Kidney (tissue), 14 donors: ENCODE results near the gene CD320. TPM values are rescaled to one million over a fixed set of nuclear protein-coding genes. Genes with fewer than 3 reads are reported as not detected.

Source experiments
- DNase-seq, 5 donors: peaks; one replicate each; pipeline ENCODE4 v3.0.0-alpha.2; 2013 to 2020
- FAIRE-seq: peaks from 2 replicates; lab custom pipeline; 2012; peaks lifted over from hg19 to GRCh38; lab: Jason Lieb, UNC
- H3K27ac ChIP-seq, 2 donors: one replicate each; pipeline ENCODE4 v1.7.0; 2013; ENCODE audit warnings: low read depth in 2 of 2, low read length in 2 of 2, inconsistent platforms in 1 of 2
- H3K27me3 ChIP-seq: one replicate; pipeline ENCODE4 v1.7.1; 2013; ENCODE audit warnings: low read length, inconsistent platforms; ENCODE audit not compliant: control insufficient read depth, insufficient read depth
- H3K36me3 ChIP-seq, 3 donors: one replicate each; pipeline versions ENCODE4 v1.7.0 to v1.7.1; 2013; ENCODE audit warnings: low read length in 3 of 3, control low read depth in 1 of 3, inconsistent platforms in 1 of 3; ENCODE audit not compliant: insufficient read depth in 3 of 3, control insufficient read depth in 2 of 3
- H3K4me1 ChIP-seq, 3 donors: one replicate each; pipeline versions ENCODE4 v1.7.0 to v1.7.1; 2013; ENCODE audit warnings: low read length in 3 of 3, inconsistent platforms in 1 of 3, low read depth in 1 of 3; ENCODE audit not compliant: control insufficient read depth in 2 of 3, insufficient read depth in 2 of 3
- H3K4me3 ChIP-seq, 3 donors: one replicate each; pipeline versions ENCODE4 v1.7.0 to v1.8.1; 2013; ENCODE audit warnings: low read length in 3 of 3, control low read depth in 1 of 3, inconsistent platforms in 1 of 3
- H3K9ac ChIP-seq, 3 donors: one replicate each; pipeline versions ENCODE4 v1.7.0 to v1.7.1; 2013; ENCODE audit warnings: low read length in 3 of 3, control low read depth in 1 of 3, inconsistent platforms in 1 of 3
- H3K9me3 ChIP-seq, 3 donors: one replicate each; pipeline versions ENCODE4 v1.7.0 to v1.7.1; 2013; ENCODE audit warnings: low read length in 3 of 3, control low read depth in 1 of 3, inconsistent platforms in 1 of 3; ENCODE audit not compliant: control insufficient read depth in 2 of 3, insufficient read depth in 1 of 3
- CTCF ChIP-seq: IDR thresholded peaks from 3 replicates; pipeline ENCODE4 v1.5.1; 2012; ENCODE audit warnings: mild to moderate bottlenecking, moderate library complexity, borderline replicate concordance; ENCODE audit not compliant: insufficient read depth; ENCODE audit errors: extremely low read depth
- intact Hi-C: fragments of 100-400 bp; cut with DNase I; formaldehyde crosslinking; loops from one replicate; pipeline ENCODE4 v1.11.1; 2022
- polyA plus RNA-seq: library from polyadenylated mRNA; stranded (reverse); fragments of 350-450 nt; fragmentation: Illumina TruSeq; extraction: RNeasy Lipid Tissue Mini Kit (QIAGEN cat#74804); gene quantifications from one replicate; pipeline ENCODE4 v1.2.3, GENCODE V29; 2014; ENCODE audit warnings: low read depth, low replicate concordance; ENCODE audit not compliant: insufficient read depth
- total RNA-seq: library from RNA; stranded (reverse); fragmentation: NEBNext Ultra II Directional; extraction: Animal tissue kit (Norgen Biotek cat#: 25700); gene quantifications from one replicate; pipeline ENCODE4 v1.2.1, GENCODE V29; 2021
- donor health status: control.
- donor health status: control.
- donor health status: control.
- donor health status: control.
- donor health status: control.
- donor health status: DM: yes; HTN: yes; CAD: no.
- donor health status: Normal renal cell carcinoma (clear cell type).

The CD320 gene
- total and polyA plus RNA-seq, 2 donors from 2014 or later, result 26.1 to 63.1 TPM

GRCh38 chr19:8261881-8262280 is 46.3 kb downstream of the CD320 start:
- no peak for TF ChIP-seq CTCF
- no peaks in the 10 kb centered on the region for H3K36me3 ChIP-seq
- H3K27ac ChIP-seq, result no peak overlapping the region
- no peaks in the 10 kb centered on the region for H3K9me3 ChIP-seq
- intact Hi-C loops, result no loop called here
- DNase-seq (peak in 1 of 5 donors; percentile 77), FAIRE-seq (no peak)
- H3K4me1 ChIP-seq, result no peaks in the 10 kb centered on the region
- no peak overlapping the region for H3K4me3 ChIP-seq
- no peak overlapping the region for H3K9ac ChIP-seq
- no peaks in the 10 kb centered on the region for H3K27me3 ChIP-seq

GRCh38 chr19:8261347-8261746 is 46.8 kb downstream of the CD320 start:
- Histone ChIP-seq H3K9ac (no peak overlapping the region), H3K27me3 (no peaks in the 10 kb centered on the region), H3K27ac (no peak overlapping the region), H3K36me3 (peaks cover 0 to 2% (median 2%) of the 10 kb centered on the region in 3 donors), H3K4me3 (no peak overlapping the region), H3K4me1 (no peaks in the 10 kb centered on the region), H3K9me3 (no peaks in the 10 kb centered on the region)
- DNase-seq (no peak), FAIRE-seq (no peak)
- no peak for TF ChIP-seq CTCF
- intact Hi-C loops, result no loop called here

GRCh38 chr19:8259922-8260247 is 48.3 kb downstream of the CD320 start:
- H3K27ac ChIP-seq, result no peak overlapping the region
- no peak overlapping the region for H3K9ac ChIP-seq
- peaks cover 5 to 8% (median 8%) of the 10 kb centered on the region in 3 donors for H3K36me3 ChIP-seq
- FAIRE-seq (no peak), DNase-seq (peak in 2 of 5 donors; percentile 25 to 32)
- TF ChIP-seq CTCF, result no peak
- no peaks in the 10 kb centered on the region for H3K4me1 ChIP-seq
- no peak overlapping the region for H3K4me3 ChIP-seq
- no peaks in the 10 kb centered on the region for H3K9me3 ChIP-seq
- no peaks in the 10 kb centered on the region for H3K27me3 ChIP-seq
- intact Hi-C loops, result loop anchor here (5.0 kb wide), 1 partner anchor 108 kb away; no protein-coding TSS in a partner anchor
